Calu3 (cell line): ENCODE data around the gene ADH1C. TPM values are rescaled to one million over a fixed set of nuclear protein-coding genes. Genes with fewer than 3 reads are reported as not detected.

ENCODE experiments used
- BruUV-seq: library from RNA; stranded (reverse); fragments of 400-500 nt; replicated peaks from 2 replicates; lab custom pipeline; 2021; lab: Mats Ljungman, UMichigan
- CTCF ChIA-PET: fragments of 300-600 bp; sonication (Branson Sonifier 250); formaldehyde crosslinking; loops from one replicate; lab custom pipeline; 2022; ENCODE audit warnings: antibody characterized with exemption; lab: Charles Lee
- DNase-seq: peaks from one replicate; pipeline ENCODE4 v3.0.0; 2022
- H3K27ac Mint-ChIP-seq: one replicate; pipeline ENCODE4 v1.8.0; 2022; ENCODE audit warnings: mixed read lengths; ENCODE audit not compliant: unreplicated experiment
- H3K27me3 Mint-ChIP-seq: one replicate; pipeline ENCODE4 v1.8.0; 2022; ENCODE audit warnings: mixed read lengths; ENCODE audit not compliant: unreplicated experiment
- H3K36me3 Mint-ChIP-seq: one replicate; pipeline ENCODE4 v1.8.0; 2022; ENCODE audit warnings: mild to moderate bottlenecking, moderate library complexity, mixed read lengths; ENCODE audit not compliant: insufficient read depth, unreplicated experiment
- H3K4me1 Mint-ChIP-seq: one replicate; pipeline ENCODE4 v1.8.0; 2022; ENCODE audit warnings: mild to moderate bottlenecking, low read depth, mixed read lengths; ENCODE audit not compliant: unreplicated experiment
- H3K4me3 Mint-ChIP-seq: one replicate; pipeline ENCODE4 v1.8.0; 2022; ENCODE audit warnings: mild to moderate bottlenecking, low read depth, moderate library complexity, mixed read lengths; ENCODE audit not compliant: unreplicated experiment
- H3K9me3 Mint-ChIP-seq: one replicate; pipeline ENCODE4 v1.8.0; 2022; ENCODE audit warnings: low read depth, mixed read lengths; ENCODE audit not compliant: unreplicated experiment
- CTCF ChIP-seq: fragments of 200-600 bp; IDR thresholded peaks from one replicate; pipeline ENCODE4 v1.8.0; 2022; ENCODE audit warnings: antibody characterized with exemption; ENCODE audit not compliant: unreplicated experiment
- intact Hi-C: fragments of 100-400 bp; cut with micrococcal nuclease; formaldehyde crosslinking; loops from one replicate; pipeline ENCODE4 v1.10.0; 2022; ENCODE audit not compliant: unreplicated experiment
- total RNA-seq: library from RNA; stranded (reverse); gene quantifications from 2 replicates; pipeline ENCODE4 v1.2.3, GENCODE V29; 2022

Gene ADH1C
- total RNA-seq, 1 experiment from 2014 or later = 5.8 TPM

GRCh38 chr4:99383399-99383798 is 30.9 kb upstream of the ADH1C start:
- CTCF ChIA-PET = no interaction called here
- DNase-seq = no peak
- Mint-ChIP-seq H3K4me3 (no peak overlapping the region), H3K36me3 (no peaks in the 10 kb centered on the region), H3K27me3 (no peaks in the 10 kb centered on the region), H3K27ac (no peak overlapping the region), H3K4me1 (peaks cover 7% of the 10 kb centered on the region), H3K9me3 (no peaks in the 10 kb centered on the region)
- no peak for TF ChIP-seq CTCF
- intact Hi-C loops = no loop called here
- BruUV-seq = no TSS peak

DNA sequence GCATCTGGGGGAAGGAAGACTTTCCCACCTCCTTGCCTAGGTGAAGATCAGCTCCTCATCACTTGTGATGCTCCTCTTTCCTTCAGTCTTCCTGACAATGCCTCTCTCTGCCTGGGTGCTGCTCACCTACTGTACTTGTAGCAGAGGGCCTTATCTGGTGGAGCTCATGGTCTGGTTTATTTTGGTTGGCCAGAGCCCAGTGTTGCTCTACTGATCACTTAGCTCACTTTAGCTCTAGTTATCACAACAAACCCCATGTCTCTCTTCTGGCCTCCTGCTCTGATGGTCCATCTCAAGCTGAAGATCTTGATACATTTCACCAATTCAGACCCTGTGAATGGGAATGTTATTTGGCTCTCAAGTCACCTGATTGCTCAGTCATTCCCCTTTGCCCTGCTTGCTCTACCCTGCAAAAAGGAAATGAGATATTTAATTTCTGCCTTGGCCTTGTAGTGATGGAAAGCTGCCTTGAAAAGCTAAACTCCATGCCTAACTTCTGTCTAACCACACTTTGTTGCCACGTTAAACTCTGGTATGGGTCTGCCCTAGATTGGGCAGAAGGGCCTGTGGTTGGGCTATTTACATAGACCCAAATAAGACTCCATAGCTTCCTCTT is 30.3 kb upstream of the ADH1C start:
- Mint-ChIP-seq H3K4me1 (peaks cover 7% of the 10 kb centered on the region), H3K36me3 (no peaks in the 10 kb centered on the region), H3K27me3 (no peaks in the 10 kb centered on the region), H3K4me3 (no peak overlapping the region), H3K9me3 (no peaks in the 10 kb centered on the region), H3K27ac (no peak overlapping the region)
- DNase-seq = no peak
- TF ChIP-seq CTCF = no peak
- intact Hi-C loops = no loop called here
- CTCF ChIA-PET = no interaction called here
- no TSS peak for BruUV-seq

GRCh38 chr4:99381588-99382175 is 29.1 kb upstream of the ADH1C start:
- H3K9me3 Mint-ChIP-seq = no peaks in the 10 kb centered on the region
- no TSS peak for BruUV-seq

DNA sequence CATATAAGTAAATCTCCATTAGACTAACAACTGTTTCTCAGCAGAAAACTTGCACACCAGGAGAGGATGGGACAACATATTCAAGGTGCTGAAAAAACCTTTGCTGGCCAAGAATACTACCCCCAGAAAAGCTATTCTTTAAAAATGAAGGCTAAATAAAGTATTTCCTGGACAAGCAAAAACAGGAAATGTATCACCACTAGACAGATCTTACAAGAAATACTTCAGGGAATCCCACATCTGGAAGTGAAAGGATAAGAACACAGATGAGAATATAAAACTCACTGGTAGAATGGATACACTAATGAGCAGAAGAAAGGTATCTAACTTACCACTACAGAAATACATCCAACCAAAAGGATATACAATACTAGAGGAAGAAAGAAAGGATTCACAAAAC is 27.0 kb upstream of the ADH1C start:
- Mint-ChIP-seq H3K4me3 (no peak overlapping the region), H3K36me3 (no peaks in the 10 kb centered on the region), H3K9me3 (no peaks in the 10 kb centered on the region), H3K4me1 (peaks cover 7% of the 10 kb centered on the region), H3K27me3 (no peaks in the 10 kb centered on the region), H3K27ac (no peak overlapping the region)
- DNase-seq = no peak
- no TSS peak for BruUV-seq
- TF ChIP-seq CTCF = no peak
- intact Hi-C loops = no loop called here
- CTCF ChIA-PET = no interaction called here

More at GRCh38 chr4:99381588-99382175, 29.1 kb upstream of the ADH1C start:
- CTCF ChIA-PET = no interaction called here
- intact Hi-C loops = no loop called here
- Mint-ChIP-seq H3K27ac (no peak overlapping the region), H3K4me1 (peaks cover 7% of the 10 kb centered on the region), H3K27me3 (no peaks in the 10 kb centered on the region), H3K4me3 (no peak overlapping the region), H3K36me3 (no peaks in the 10 kb centered on the region)
- no peak for TF ChIP-seq CTCF
- DNase-seq = no peak
